Fibroblast of the aortic adventitia (primary cell): ENCODE measurements around the gene BMP6. TPM values are rescaled to one million over a fixed set of nuclear protein-coding genes. Genes with fewer than 3 reads are reported as not detected.

Source experiments
- DNase-seq: peaks from one replicate; pipeline ENCODE4 v3.0.0-alpha.2; 2010; ENCODE audit warnings: low read depth
- H3K4me3 ChIP-seq: 2 replicates; pipeline ENCODE4 v1.5.1; 2011; ENCODE audit warnings: low read depth, mild to moderate bottlenecking, control low read depth, low read length, moderate library complexity
- CTCF ChIP-seq: IDR thresholded peaks from 2 replicates; pipeline ENCODE4 v1.5.1; 2011; ENCODE audit warnings: mild to moderate bottlenecking, low read length, control low read depth, inconsistent platforms; ENCODE audit not compliant: insufficient read depth
- total RNA-seq: library from RNA; depleted of rRNA; stranded (reverse); fragments of >200 nt; gene quantifications from 2 replicates; pipeline ENCODE4 v1.2.3, GENCODE V29; 2012; ENCODE audit warnings: low replicate concordance

The BMP6 gene
- total RNA-seq, 1 donor = 10.5 TPM

- TF ChIP-seq CTCF = no peak
- peak; percentile 76 for DNase-seq
- no peak overlapping the region for H3K4me3 ChIP-seq
These were observed 116.0 kb downstream of the BMP6 start for GRCh38 chr6:7841781-7842468.

DNA sequence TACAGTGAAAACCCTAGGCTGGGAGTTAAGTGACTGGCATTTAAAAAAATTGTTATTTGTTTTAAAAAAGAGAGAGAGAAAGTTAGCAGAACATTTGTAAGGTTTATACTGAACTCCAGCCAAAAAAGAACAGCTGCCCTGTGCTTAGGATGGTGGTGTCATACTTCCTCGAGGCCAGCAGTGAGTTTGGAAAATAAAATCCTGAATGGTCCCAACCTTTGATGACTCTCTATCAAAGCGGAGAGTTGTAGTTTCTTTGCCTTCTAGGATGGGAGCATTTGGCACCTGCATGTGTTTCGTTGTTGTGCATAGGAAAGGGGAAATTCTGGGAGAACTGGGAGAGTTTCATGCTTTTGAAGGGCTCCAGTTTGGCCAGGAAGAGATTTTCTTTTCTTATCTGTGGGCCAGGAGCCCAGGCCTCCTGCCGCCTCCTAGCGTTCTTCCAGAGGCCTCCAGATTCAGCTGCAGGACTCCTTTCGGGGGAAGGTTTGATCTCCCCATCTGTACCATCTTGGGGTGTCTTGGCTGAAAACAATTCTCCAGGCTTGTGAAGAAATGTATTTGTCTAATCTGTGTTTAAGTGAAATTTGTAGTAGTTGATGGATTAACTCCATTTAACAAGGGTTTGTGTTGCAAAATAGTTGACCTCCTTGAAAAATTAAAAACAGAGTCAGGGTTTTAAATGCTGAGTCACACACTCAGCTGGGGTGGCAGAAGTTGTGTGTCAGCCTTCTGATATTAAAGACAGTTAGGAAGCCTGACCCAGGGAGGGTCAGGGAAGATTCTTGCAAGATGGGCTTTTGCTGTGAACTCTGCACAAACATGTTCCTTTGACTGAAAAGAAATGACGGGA, 121.3 kb downstream of the BMP6 start:
- no peak overlapping the region for H3K4me3 ChIP-seq
- peak; percentile 74 for TF ChIP-seq CTCF
- DNase-seq = peak; percentile 87

DNA sequence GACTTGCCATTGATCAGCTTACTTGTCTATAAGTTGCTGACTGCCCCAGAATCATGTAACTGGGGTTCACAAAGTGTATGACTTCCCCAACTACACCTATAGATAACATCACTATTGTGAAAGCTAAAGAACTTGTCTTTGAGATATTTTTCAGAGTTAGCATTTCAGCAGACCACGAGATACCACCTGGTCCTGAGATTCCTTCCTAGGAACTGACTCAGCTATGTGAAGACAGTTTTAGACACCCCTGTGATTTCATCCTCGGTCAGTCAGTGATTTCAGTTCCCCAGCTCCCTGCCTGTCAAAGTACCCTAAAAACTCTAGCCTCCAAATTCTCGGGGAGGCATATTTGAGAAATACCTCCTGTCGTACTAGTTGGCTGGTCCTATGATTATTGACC, 122.3 kb downstream of the BMP6 start:
- no peak for DNase-seq
- H3K4me3 ChIP-seq = no peak overlapping the region
- TF ChIP-seq CTCF = no peak

DNA sequence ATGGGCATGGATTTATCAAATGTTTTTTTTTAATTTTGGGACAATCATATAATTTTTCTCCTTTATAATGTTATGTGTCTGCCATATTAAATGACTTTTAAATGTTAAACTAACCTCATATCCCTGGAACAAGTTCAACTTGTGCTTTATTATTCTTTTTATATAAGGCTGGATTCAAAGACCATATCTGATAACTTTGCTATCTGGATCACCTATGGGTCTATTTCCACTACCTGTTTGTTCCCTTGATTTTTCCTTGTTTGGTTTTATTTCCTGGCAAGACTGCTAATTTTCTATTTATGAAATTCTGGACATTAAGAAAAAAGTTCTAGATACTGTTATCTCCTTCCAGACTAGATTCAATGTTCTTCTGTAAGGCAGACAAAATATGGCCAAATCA, 125.9 kb downstream of the BMP6 start:
- no peak for DNase-seq
- H3K4me3 ChIP-seq = no peak overlapping the region
- TF ChIP-seq CTCF = no peak

DNA sequence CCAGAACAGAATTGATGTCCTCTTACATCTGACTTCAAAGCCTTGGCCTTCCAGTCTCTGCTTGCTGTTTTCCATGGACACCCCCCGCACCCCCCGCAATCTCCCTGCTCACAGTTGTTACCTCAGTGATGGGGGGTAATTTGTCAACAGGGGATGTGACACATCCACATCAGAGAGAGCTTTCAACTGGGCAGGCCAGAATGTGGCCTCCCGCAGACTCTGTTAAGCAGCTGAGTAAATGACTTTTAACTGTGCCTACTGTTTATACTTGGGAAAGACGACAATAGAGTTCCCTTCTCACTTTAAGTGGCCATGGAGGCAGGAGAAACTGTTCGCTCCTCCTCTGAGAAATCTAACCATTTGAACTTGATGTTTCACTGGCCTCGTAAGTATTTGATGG, 133.7 kb downstream of the BMP6 start:
- TF ChIP-seq CTCF = no peak
- H3K4me3 ChIP-seq = no peak overlapping the region
- no peak for DNase-seq

GRCh38 chr6:7865781-7866180, 139.9 kb downstream of the BMP6 start:
- DNase-seq = peak; percentile 77
- peak; percentile 29 for TF ChIP-seq CTCF
- no peak overlapping the region for H3K4me3 ChIP-seq
